Fibroblast of skin of left biceps (primary cell): ENCODE measurements around the gene HACD2.

Experiments
- DNase-seq, 2 experiments: peaks; one replicate each; pipeline ENCODE4 v3.0.0-alpha.2; 2013; ENCODE audit warnings: low read depth in 2 of 2

Gene HACD2

GRCh38 chr3:123481722-123482457 lies 103.0 kb downstream of the HACD2 start:
- no peak for DNase-seq

GRCh38 chr3:123481071-123481470 lies 103.8 kb downstream of the HACD2 start:
- DNase-seq, result no peak

GRCh38 chr3:123480428-123480827 lies 104.4 kb downstream of the HACD2 start:
- no peak for DNase-seq

GRCh38 chr3:123479891-123480290 lies 105.0 kb downstream of the HACD2 start:
- DNase-seq, result no peak

- DNase-seq, result no peak
Observed at GRCh38 chr3:123478314-123478713, 106.5 kb downstream of the HACD2 start.

- DNase-seq, result no peak
Observed at GRCh38 chr3:123476967-123477750, 107.7 kb downstream of the HACD2 start.

GRCh38 chr3:123475786-123476185 lies 109.1 kb downstream of the HACD2 start:
- no peak for DNase-seq

GRCh38 chr3:123471106-123471505 lies 113.7 kb downstream of the HACD2 start:
- no peak for DNase-seq

GRCh38 chr3:123469323-123469995 lies 115.4 kb downstream of the HACD2 start:
- DNase-seq, result no peak

- no peak for DNase-seq
Observed at GRCh38 chr3:123467046-123467445, 117.8 kb downstream of the HACD2 start.

- no peak for DNase-seq
Observed at GRCh38 chr3:123464211-123464610, 120.6 kb downstream of the HACD2 start.

- DNase-seq, result no peak
Observed at GRCh38 chr3:123459862-123460261, 125.0 kb downstream of the HACD2 start.

- no peak for DNase-seq
Observed at GRCh38 chr3:123458255-123458654, 126.6 kb downstream of the HACD2 start.

- no peak for DNase-seq
Observed at GRCh38 chr3:123457841-123458240, 127.0 kb downstream of the HACD2 start.

GRCh38 chr3:123453675-123454074 lies 131.2 kb downstream of the HACD2 start:
- DNase-seq, result no peak

GRCh38 chr3:123451186-123451585 lies 133.7 kb downstream of the HACD2 start:
- DNase-seq, result no peak

GRCh38 chr3:123449997-123450604 lies 134.8 kb downstream of the HACD2 start:
- DNase-seq, result no peak

GRCh38 chr3:123449102-123449996 lies 135.5 kb downstream of the HACD2 start:
- no peak for DNase-seq

GRCh38 chr3:123448536-123449101 lies 136.2 kb downstream of the HACD2 start, which contains the start of gene ADCY5:
TSS of gene ADCY5 (minus strand) at chr3:123449090. CDS start at chr3:123448545, 545 bp downstream.
- no peak for DNase-seq

- DNase-seq, result no peak
Observed at GRCh38 chr3:123447749-123448517, 136.9 kb downstream of the HACD2 start.
